Activated T-cell treated with anti-CD3 and anti-CD28 coated beads, Interleukin-2, amount 50 U/mL, for 4 hours (primary cell): Measurements from ENCODE around the gene GLT8D2. TPM values are rescaled to one million over a fixed set of nuclear protein-coding genes. Genes with fewer than 3 reads are reported as not detected.

ENCODE experiments used
- ATAC-seq, 2 donors: fragments of 200-7000 bp; cut with Tn5 transposase; one replicate each; pipeline ENCODE4 v1.10.0; 2021
- DNase-seq: peaks from one replicate; pipeline ENCODE4 v3.0.0-alpha.2; 2020
- H3K27me3 Mint-ChIP-seq: one replicate; pipeline ENCODE4 v1.8.0; 2021; ENCODE audit warnings: low read depth, mixed read lengths
- H3K36me3 Mint-ChIP-seq: one replicate; pipeline ENCODE4 v1.8.0; 2022; ENCODE audit warnings: mixed read lengths; ENCODE audit not compliant: insufficient read depth
- H3K4me1 Mint-ChIP-seq: one replicate; pipeline ENCODE4 v1.8.0; 2021; ENCODE audit warnings: low read depth, mixed read lengths
- H3K4me3 Mint-ChIP-seq: one replicate; pipeline ENCODE4 v1.8.0; 2021; ENCODE audit warnings: mild to moderate bottlenecking, moderate library complexity, mixed read lengths
- H3K9me3 Mint-ChIP-seq: one replicate; pipeline ENCODE4 v1.8.0; 2021; ENCODE audit warnings: mixed read lengths
- total RNA-seq, 3 donors: library from RNA; stranded (reverse); gene quantifications; one replicate each; pipeline ENCODE4 v1.2.1, GENCODE V29; 2021

GLT8D2 gene
- total RNA-seq, 3 donors from 2014 or later, result 0.16 TPM; not detected in 2

GRCh38 chr12:104060791-104061190, 10.8 kb upstream of the GLT8D2 start:
- no peak overlapping the region for H3K4me3 Mint-ChIP-seq
- ATAC-seq (no peak), DNase-seq (no peak)
- H3K9me3 Mint-ChIP-seq, result no peaks in the 10 kb centered on the region
- peaks cover 13% of the 10 kb centered on the region for H3K27me3 Mint-ChIP-seq
- H3K36me3 Mint-ChIP-seq, result no peaks in the 10 kb centered on the region
- peaks cover 12% of the 10 kb centered on the region for H3K4me1 Mint-ChIP-seq

DNA sequence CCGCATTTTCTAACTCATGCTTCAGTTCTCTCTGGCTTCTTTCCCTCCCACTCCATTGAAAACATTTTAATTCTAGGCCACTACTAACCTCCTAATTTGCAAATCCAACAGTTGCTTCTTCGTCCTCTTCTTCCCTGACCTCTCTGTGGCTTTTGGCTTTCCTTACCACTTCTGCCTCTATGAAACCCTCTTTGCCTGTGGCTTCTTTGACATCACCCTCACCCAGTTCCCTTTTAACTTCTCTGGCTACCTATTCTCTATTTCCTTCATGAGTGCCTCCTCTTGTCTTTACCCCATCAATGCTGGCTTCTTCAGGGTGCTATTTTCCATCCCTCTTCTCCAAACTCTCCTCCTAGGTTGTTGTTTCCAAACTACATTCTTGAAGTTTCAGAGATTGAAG, 10.0 kb upstream of the GLT8D2 start:
- no peak for ATAC-seq
- no peaks in the 10 kb centered on the region for H3K9me3 Mint-ChIP-seq
- DNase-seq, result no peak
- H3K4me1 Mint-ChIP-seq, result peaks cover 4% of the 10 kb centered on the region
- no peak overlapping the region for H3K4me3 Mint-ChIP-seq
- H3K36me3 Mint-ChIP-seq, result no peaks in the 10 kb centered on the region
- H3K27me3 Mint-ChIP-seq, result peaks cover 14% of the 10 kb centered on the region

GRCh38 chr12:104058802-104059201, 8.8 kb upstream of the GLT8D2 start:
- ATAC-seq, result no peak
- Mint-ChIP-seq H3K9me3 (no peaks in the 10 kb centered on the region), H3K36me3 (no peaks in the 10 kb centered on the region), H3K4me1 (peaks cover 2% of the 10 kb centered on the region), H3K27me3 (peaks cover 23% of the 10 kb centered on the region), H3K4me3 (no peak overlapping the region)
- no peak for DNase-seq

DNA sequence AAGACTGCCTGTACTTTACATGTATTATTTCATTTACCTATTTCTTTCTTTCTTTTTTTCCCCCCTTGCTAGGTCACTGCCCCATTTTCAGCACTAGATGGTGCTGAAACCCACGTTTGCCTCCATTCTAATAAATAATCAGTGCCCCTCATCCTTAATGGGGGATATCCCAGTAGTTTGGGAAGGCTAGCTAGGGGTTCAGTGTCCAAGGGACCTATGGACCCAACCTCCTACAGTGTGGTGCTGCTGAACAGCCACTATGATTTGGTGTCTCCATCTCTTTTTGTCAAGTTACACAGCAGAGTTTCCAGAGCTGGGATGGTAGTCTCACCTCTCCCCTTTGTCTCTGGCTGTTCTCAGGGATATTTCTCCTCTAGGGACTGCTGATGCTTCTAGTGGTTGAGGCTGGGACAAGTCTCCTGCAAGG, 7.8 kb upstream of the GLT8D2 start:
- DNase-seq (no peak), ATAC-seq (peak; percentile 43 to 52)
- H3K36me3 Mint-ChIP-seq, result no peaks in the 10 kb centered on the region
- peaks cover 27% of the 10 kb centered on the region for H3K27me3 Mint-ChIP-seq
- H3K9me3 Mint-ChIP-seq, result no peaks in the 10 kb centered on the region
- no peaks in the 10 kb centered on the region for H3K4me1 Mint-ChIP-seq
- H3K4me3 Mint-ChIP-seq, result no peak overlapping the region

DNA sequence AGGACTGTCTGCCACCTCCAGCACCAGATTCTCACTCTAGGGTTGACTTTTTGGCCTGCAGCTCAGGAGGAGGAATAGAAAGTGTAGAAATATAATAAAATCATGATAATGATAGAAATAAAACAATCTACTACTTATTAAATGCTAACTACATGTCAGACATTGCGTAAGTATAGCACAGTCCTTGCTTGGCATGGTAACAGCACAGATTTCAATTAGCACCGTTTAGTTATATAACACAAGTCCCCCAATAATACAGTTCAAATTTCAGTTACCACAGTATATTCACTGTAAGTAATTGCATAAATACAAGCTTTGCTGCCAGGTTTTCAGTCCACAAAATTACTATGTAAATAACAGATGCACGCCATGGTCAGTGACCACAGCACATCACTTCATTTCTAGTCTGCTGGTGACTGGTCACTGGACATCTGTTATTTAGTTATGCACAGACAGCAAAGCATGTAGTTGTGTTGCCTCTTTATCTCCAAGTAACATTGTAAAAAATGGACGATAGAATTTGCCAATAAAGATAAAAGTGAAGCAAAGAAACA, 6.5 kb upstream of the GLT8D2 start:
- peaks cover 33% of the 10 kb centered on the region for H3K27me3 Mint-ChIP-seq

DNA sequence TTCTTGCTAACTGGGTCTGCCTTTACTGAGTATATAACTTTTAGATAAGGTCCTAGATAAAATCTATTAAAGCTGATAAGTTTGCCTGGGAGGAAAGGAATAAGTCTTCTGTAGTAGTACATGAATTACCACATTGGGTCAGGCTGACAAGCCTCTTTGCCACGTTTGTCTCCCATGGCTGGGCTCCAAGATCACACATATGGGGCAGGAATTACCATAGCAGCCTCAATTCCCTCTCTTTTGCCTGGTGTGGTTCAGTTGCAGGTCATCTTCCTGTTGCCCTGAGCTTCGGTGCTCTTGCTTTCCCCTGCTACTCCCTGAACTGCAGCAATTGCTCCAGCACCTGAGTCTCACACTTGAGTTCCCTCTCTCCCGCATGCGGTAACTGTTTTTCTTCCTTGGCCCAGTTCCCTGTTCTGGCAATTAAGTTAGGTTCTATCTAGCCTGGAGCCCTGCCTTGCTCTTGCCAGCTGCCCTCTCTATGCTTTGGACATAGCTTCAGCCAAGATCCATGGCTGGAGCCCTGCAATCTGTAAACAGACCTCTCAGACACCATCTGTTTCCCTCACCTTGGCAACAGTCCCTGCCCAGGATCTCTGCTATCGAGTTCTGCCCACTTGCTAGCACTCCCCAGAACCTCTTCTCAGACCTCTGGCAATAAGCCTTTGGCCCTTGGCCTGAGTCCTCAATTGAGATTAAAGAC, 5.8 kb upstream of the GLT8D2 start:
- ATAC-seq (no peak), DNase-seq (no peak)
- Mint-ChIP-seq H3K27me3 (peaks cover 33% of the 10 kb centered on the region), H3K36me3 (no peaks in the 10 kb centered on the region), H3K4me3 (no peak overlapping the region), H3K4me1 (no peaks in the 10 kb centered on the region), H3K9me3 (no peaks in the 10 kb centered on the region)

More for the DNA sequence above, 6.5 kb upstream of the GLT8D2 start:
- H3K36me3 Mint-ChIP-seq, result no peaks in the 10 kb centered on the region
- H3K4me3 Mint-ChIP-seq, result no peak overlapping the region
- H3K9me3 Mint-ChIP-seq, result no peaks in the 10 kb centered on the region
- no peak for ATAC-seq
- no peaks in the 10 kb centered on the region for H3K4me1 Mint-ChIP-seq
- no peak for DNase-seq

- no peaks in the 10 kb centered on the region for H3K36me3 Mint-ChIP-seq
- no peak for DNase-seq
- no peaks in the 10 kb centered on the region for H3K9me3 Mint-ChIP-seq
- peaks cover 36% of the 10 kb centered on the region for H3K27me3 Mint-ChIP-seq
- H3K4me3 Mint-ChIP-seq, result no peak overlapping the region
- ATAC-seq, result no peak
- H3K4me1 Mint-ChIP-seq, result peaks cover 5% of the 10 kb centered on the region
Observed at GRCh38 chr12:104054681-104055346, 4.8 kb upstream of the GLT8D2 start.

GRCh38 chr12:104050436-104050835, 449 bp upstream of the GLT8D2 start:
- Mint-ChIP-seq H3K4me1 (peaks cover 5% of the 10 kb centered on the region), H3K9me3 (no peaks in the 10 kb centered on the region), H3K36me3 (no peaks in the 10 kb centered on the region), H3K27me3 (peaks cover 44% of the 10 kb centered on the region), H3K4me3 (no peak overlapping the region)
- ATAC-seq (no peak), DNase-seq (no peak)

DNA sequence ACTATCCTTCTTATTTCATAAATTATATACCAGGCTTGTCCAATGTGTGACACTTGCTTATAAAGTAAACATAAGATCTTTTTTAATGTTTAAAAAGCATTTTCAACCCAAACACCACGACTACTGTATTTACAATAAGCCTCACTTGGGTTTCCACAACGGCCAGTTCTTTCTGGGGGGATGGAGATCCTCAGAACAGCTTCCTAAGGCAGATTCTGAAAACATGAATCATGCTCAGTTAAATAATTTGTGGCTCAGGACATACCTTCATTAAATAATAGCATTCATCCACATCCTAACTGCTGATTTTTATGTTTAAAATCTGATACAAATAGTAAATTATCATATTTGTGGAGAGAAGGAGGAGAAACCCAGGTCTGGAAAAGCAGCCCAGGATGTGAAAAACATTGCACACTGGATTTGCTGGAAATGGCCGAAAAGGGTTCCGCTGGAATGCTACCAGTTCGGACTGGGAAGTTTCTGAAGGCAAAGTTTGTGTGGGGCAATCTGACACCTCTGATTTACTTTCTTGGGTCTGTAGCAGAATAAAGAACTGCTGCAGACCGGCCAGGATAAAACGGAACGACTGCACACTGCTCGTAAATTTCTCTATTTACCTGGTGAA, 597 bp downstream of the GLT8D2 start:
- no peak for DNase-seq
- Mint-ChIP-seq H3K27me3 (peaks cover 37% of the 10 kb centered on the region), H3K9me3 (no peaks in the 10 kb centered on the region), H3K4me3 (no peak overlapping the region), H3K36me3 (no peaks in the 10 kb centered on the region), H3K4me1 (peaks cover 5% of the 10 kb centered on the region)
- no peak for ATAC-seq

DNA sequence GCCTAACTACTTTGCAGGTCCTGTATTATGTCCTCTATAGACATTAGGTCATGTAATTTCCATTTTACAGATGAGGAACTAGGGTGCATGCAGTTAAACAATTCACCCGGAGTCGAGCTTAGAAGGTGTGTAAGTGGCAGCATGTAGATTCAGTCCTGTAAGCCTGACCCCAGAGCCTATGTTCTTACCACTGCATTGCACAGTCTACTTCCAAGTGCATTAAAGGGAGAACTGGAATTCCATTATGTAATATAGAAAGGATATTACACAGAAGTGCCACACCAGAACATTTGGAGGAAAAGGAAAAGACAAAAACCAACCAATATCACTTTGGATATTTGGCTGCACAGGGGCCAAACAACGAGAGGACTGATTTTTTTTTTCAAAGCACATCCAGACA, 1.2 kb downstream of the GLT8D2 start:
- H3K4me1 Mint-ChIP-seq, result peaks cover 5% of the 10 kb centered on the region
- DNase-seq, result no peak
- no peaks in the 10 kb centered on the region for H3K9me3 Mint-ChIP-seq
- no peak overlapping the region for H3K4me3 Mint-ChIP-seq
- no peak for ATAC-seq
- peaks cover 34% of the 10 kb centered on the region for H3K27me3 Mint-ChIP-seq
- H3K36me3 Mint-ChIP-seq, result no peaks in the 10 kb centered on the region

- Mint-ChIP-seq H3K9me3 (no peaks in the 10 kb centered on the region), H3K4me1 (peaks cover 5% of the 10 kb centered on the region), H3K27me3 (peaks cover 31% of the 10 kb centered on the region), H3K36me3 (no peaks in the 10 kb centered on the region), H3K4me3 (no peak overlapping the region)
- ATAC-seq, result no peak
- DNase-seq, result no peak
Observed at GRCh38 chr12:104048162-104048561, 1.8 kb downstream of the GLT8D2 start.

- Mint-ChIP-seq H3K36me3 (no peaks in the 10 kb centered on the region), H3K9me3 (no peaks in the 10 kb centered on the region), H3K4me3 (no peak overlapping the region), H3K4me1 (peaks cover 5% of the 10 kb centered on the region), H3K27me3 (peaks cover 20% of the 10 kb centered on the region)
- ATAC-seq (no peak), DNase-seq (no peak)
Observed at GRCh38 chr12:104046306-104046705, 3.7 kb downstream of the GLT8D2 start.

GRCh38 chr12:104044158-104044557, 5.8 kb downstream of the GLT8D2 start:
- Mint-ChIP-seq H3K36me3 (no peaks in the 10 kb centered on the region), H3K4me1 (no peaks in the 10 kb centered on the region), H3K9me3 (no peaks in the 10 kb centered on the region), H3K27me3 (peaks cover 4% of the 10 kb centered on the region), H3K4me3 (no peak overlapping the region)
- DNase-seq (no peak), ATAC-seq (no peak)

- H3K4me3 Mint-ChIP-seq, result no peak overlapping the region
- no peaks in the 10 kb centered on the region for H3K36me3 Mint-ChIP-seq
- H3K4me1 Mint-ChIP-seq, result no peaks in the 10 kb centered on the region
- ATAC-seq, result no peak
- DNase-seq, result no peak
- H3K27me3 Mint-ChIP-seq, result peaks cover 3% of the 10 kb centered on the region
- H3K9me3 Mint-ChIP-seq, result no peaks in the 10 kb centered on the region
Observed at GRCh38 chr12:104042580-104042979, 7.4 kb downstream of the GLT8D2 start.
